DOHH2 (cell line): Measurements from ENCODE around the gene ZBTB38.

Experiments used
- EZH2phosphoT487 ChIP-seq: fragments of 200-600 bp; sonication (generic); IDR thresholded peaks from 2 replicates; pipeline ENCODE4 v1.6.1; 2017; ENCODE audit warnings: borderline replicate concordance, mild to moderate bottlenecking, antibody characterized with exemption, low read length, moderate library complexity, mixed read lengths
- TF ChIP-seq, protein P1 (sequence below): fragments of 200-600 bp; sonication (generic); IDR thresholded peaks from one replicate; pipeline ENCODE4 v1.5.1; 2014; ENCODE audit warnings: antibody characterized with exemption, mild to moderate bottlenecking, low read depth, low read length; ENCODE audit not compliant: poor library complexity, severe bottlenecking

DNA sequence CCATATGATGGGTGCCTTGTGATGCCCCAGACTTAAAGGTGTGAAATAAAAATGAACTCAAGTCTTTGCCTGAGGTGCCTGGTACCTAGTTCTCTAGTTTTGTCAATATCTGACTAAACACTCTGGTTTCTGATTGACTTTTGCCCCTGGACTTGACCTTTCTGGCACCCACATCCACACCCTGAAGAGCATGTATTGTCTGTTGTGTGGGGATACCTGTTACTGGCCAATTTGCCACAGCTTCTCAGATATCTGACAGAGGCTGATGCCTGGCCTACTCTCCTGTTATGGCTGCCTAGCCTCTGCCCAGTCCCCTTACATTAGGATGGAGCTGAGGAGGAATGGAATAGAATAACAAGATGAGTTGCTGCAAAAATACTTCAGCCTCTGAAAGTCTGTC lies 3.6 kb downstream of the ZBTB38 start:
- TF ChIP-seq, protein P1, sequence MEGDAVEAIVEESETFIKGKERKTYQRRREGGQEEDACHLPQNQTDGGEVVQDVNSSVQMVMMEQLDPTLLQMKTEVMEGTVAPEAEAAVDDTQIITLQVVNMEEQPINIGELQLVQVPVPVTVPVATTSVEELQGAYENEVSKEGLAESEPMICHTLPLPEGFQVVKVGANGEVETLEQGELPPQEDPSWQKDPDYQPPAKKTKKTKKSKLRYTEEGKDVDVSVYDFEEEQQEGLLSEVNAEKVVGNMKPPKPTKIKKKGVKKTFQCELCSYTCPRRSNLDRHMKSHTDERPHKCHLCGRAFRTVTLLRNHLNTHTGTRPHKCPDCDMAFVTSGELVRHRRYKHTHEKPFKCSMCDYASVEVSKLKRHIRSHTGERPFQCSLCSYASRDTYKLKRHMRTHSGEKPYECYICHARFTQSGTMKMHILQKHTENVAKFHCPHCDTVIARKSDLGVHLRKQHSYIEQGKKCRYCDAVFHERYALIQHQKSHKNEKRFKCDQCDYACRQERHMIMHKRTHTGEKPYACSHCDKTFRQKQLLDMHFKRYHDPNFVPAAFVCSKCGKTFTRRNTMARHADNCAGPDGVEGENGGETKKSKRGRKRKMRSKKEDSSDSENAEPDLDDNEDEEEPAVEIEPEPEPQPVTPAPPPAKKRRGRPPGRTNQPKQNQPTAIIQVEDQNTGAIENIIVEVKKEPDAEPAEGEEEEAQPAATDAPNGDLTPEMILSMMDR = no peak
- TF ChIP-seq EZH2phosphoT487 = no peak
